GM23338 (cell line): ENCODE results near the gene LSM12. TPM values are rescaled to one million over a fixed set of nuclear protein-coding genes. Genes with fewer than 3 reads are reported as not detected.

ENCODE experiments used
- ATAC-seq: fragments of 200-7000 bp; cut with Tn5 transposase; 3 replicates; pipeline ENCODE4 v1.9.1; 2020
- DNase-seq: peaks from one replicate; pipeline ENCODE4 v3.0.0-alpha.2; 2015; ENCODE audit warnings: low spot score
- H2AFZ ChIP-seq: fragments of 200-600 bp; sonication (generic); 2 replicates; pipeline ENCODE4 v1.8.0; 2016; ENCODE audit warnings: antibody characterized with exemption, mild to moderate bottlenecking, moderate library complexity
- H3F3A ChIP-seq: fragments of 200-600 bp; sonication (generic); replicated peaks from 2 replicates; pipeline ENCODE4 v1.8.0; 2017; ENCODE audit warnings: antibody characterized with exemption, mixed run types, low read depth
- H3K27ac ChIP-seq: fragments of 200-600 bp; sonication (generic); 2 replicates; pipeline ENCODE4 v1.6.1; 2016; ENCODE audit warnings: low read depth
- H3K27me3 ChIP-seq: fragments of 200-600 bp; sonication (generic); 2 replicates; pipeline ENCODE4 v1.8.0; 2016; ENCODE audit warnings: mild to moderate bottlenecking, mixed run types, moderate library complexity; ENCODE audit not compliant: insufficient read depth
- H3K36me3 ChIP-seq: fragments of 200-600 bp; sonication (generic); 2 replicates; pipeline ENCODE4 v1.8.0; 2016; ENCODE audit warnings: mild to moderate bottlenecking; ENCODE audit not compliant: insufficient read depth
- H3K4me1 ChIP-seq: fragments of 200-600 bp; sonication (generic); 2 replicates; pipeline ENCODE4 v1.8.0; 2016; ENCODE audit warnings: mild to moderate bottlenecking, moderate library complexity; ENCODE audit not compliant: insufficient read depth
- H3K4me2 ChIP-seq: fragments of 200-600 bp; sonication (generic); 2 replicates; pipeline ENCODE4 v1.7.1; 2017; ENCODE audit warnings: mixed run types
- H3K4me3 ChIP-seq: fragments of 200-600 bp; sonication (generic); 2 replicates; pipeline ENCODE4 v1.6.1; 2016; ENCODE audit warnings: mixed run types
- H3K79me2 ChIP-seq: fragments of 200-600 bp; sonication (generic); replicated peaks from 2 replicates; pipeline ENCODE4 v1.8.0; 2017; ENCODE audit warnings: mild to moderate bottlenecking; ENCODE audit not compliant: insufficient read depth
- H3K9me2 ChIP-seq: fragments of 200-600 bp; sonication (generic); 2 replicates; pipeline ENCODE4 v1.8.0; 2017; ENCODE audit not compliant: insufficient read depth
- H4K20me1 ChIP-seq: fragments of 200-600 bp; sonication (generic); replicated peaks from 2 replicates; pipeline ENCODE4 v1.8.0; 2017; ENCODE audit warnings: mild to moderate bottlenecking; ENCODE audit not compliant: insufficient read depth
- H3K27ac Mint-ChIP-seq: 2 replicates; pipeline ENCODE4 v1.8.0; 2020; ENCODE audit warnings: inconsistent platforms, mild to moderate bottlenecking, moderate library complexity, mixed read lengths
- H3K27me3 Mint-ChIP-seq: 3 replicates; pipeline ENCODE4 v1.8.0; 2022; ENCODE audit warnings: low read depth, mild to moderate bottlenecking, moderate library complexity, mixed read lengths, inconsistent platforms; ENCODE audit not compliant: insufficient read depth, poor library complexity
- H3K36me3 Mint-ChIP-seq: 3 replicates; pipeline ENCODE4 v1.8.0; 2021; ENCODE audit warnings: low read depth, mild to moderate bottlenecking, inconsistent platforms, moderate library complexity, mixed read lengths
- H3K4me1 Mint-ChIP-seq: 3 replicates; pipeline ENCODE4 v1.8.0; 2020; ENCODE audit warnings: mild to moderate bottlenecking, inconsistent platforms, mixed read lengths
- H3K4me3 Mint-ChIP-seq: 3 replicates; pipeline ENCODE4 v1.8.0; 2021; ENCODE audit warnings: moderate library complexity, mild to moderate bottlenecking, inconsistent platforms, mixed read lengths
- H3K9me3 Mint-ChIP-seq: 3 replicates; pipeline ENCODE4 v1.8.0; 2020; ENCODE audit warnings: moderate library complexity, mild to moderate bottlenecking, inconsistent platforms, mixed read lengths
- CREB1 ChIP-seq: fragments of 250-450 bp; sonication (Bioruptor Pico); IDR thresholded peaks from 2 replicates; pipeline ENCODE4 v1.5.0; 2020; ENCODE audit warnings: low read depth, mild to moderate bottlenecking, moderate library complexity
- EZH2 ChIP-seq: fragments of 200-600 bp; sonication (generic); IDR thresholded peaks from one replicate; pipeline ENCODE4 v1.8.0; 2017; ENCODE audit warnings: antibody characterized with exemption, mild to moderate bottlenecking, low read depth; ENCODE audit not compliant: unreplicated experiment
- EZH2phosphoT487 ChIP-seq: fragments of 200-600 bp; sonication (generic); IDR thresholded peaks from one replicate; pipeline ENCODE4 v1.8.1; 2018; ENCODE audit warnings: antibody characterized with exemption; ENCODE audit not compliant: unreplicated experiment
- JUNB ChIP-seq: IDR thresholded peaks from one replicate; pipeline ENCODE4 v1.6.1; 2016; ENCODE audit warnings: antibody characterized with exemption; ENCODE audit not compliant: unreplicated experiment
- NANOG ChIP-seq: IDR thresholded peaks from 2 replicates; pipeline ENCODE4 v1.6.1; 2016; ENCODE audit warnings: antibody characterized with exemption, borderline replicate concordance
- REST ChIP-seq: IDR thresholded peaks from one replicate; pipeline ENCODE4 v1.6.1; 2018; ENCODE audit warnings: antibody characterized with exemption; ENCODE audit not compliant: unreplicated experiment
- STAT1 ChIP-seq: IDR thresholded peaks from one replicate; pipeline ENCODE4 v1.6.1; 2016; ENCODE audit warnings: antibody characterized with exemption; ENCODE audit not compliant: unreplicated experiment
- ZNF114 ChIP-seq: fragments of 250-450 bp; sonication (Bioruptor Pico); IDR thresholded peaks from 2 replicates; pipeline ENCODE4 v1.5.0; 2020; ENCODE audit warnings: mild to moderate bottlenecking, moderate library complexity
- ZNF331 ChIP-seq: fragments of 250-450 bp; sonication (Bioruptor Pico); IDR thresholded peaks from 2 replicates; pipeline ENCODE4 v1.5.0; 2020; ENCODE audit warnings: low read depth, mild to moderate bottlenecking, moderate library complexity
- polyA plus RNA-seq: library from polyadenylated mRNA; unstranded; fragments of >200 nt; fragmentation: Nextera tagmentation; extraction: Ambion mirVana; gene quantifications from 2 replicates; pipeline ENCODE4 v1.2.1, GENCODE V29; 2016
- total RNA-seq: library from RNA; depleted of rRNA; stranded (reverse); fragments of >200 nt; shearing (Covaris generic); gene quantifications from 2 replicates; pipeline ENCODE4 v1.2.3, GENCODE V29; 2014
- TF ChIP-seq, protein P1 (sequence below), 2 experiments: fragments of 200-600 bp in 1 of 2; sonication (generic) in 1 of 2; conservative IDR thresholded peaks; 2 replicates each; pipeline versions ENCODE4 v1.5.1 to v1.6.1; 2016 to 2017; ENCODE audit warnings: antibody characterized with exemption in 2 of 2, low read depth in 2 of 2, mild to moderate bottlenecking in 2 of 2, moderate library complexity in 1 of 2
- TF ChIP-seq, protein P2 (sequence below): IDR thresholded peaks from 2 replicates; pipeline ENCODE4 v1.6.1; 2016; ENCODE audit warnings: antibody characterized with exemption

The LSM12 gene
- total and polyA plus RNA-seq, 2 experiments from 2014 or later = 72.7 to 241 TPM

- TF ChIP-seq, protein P1, sequence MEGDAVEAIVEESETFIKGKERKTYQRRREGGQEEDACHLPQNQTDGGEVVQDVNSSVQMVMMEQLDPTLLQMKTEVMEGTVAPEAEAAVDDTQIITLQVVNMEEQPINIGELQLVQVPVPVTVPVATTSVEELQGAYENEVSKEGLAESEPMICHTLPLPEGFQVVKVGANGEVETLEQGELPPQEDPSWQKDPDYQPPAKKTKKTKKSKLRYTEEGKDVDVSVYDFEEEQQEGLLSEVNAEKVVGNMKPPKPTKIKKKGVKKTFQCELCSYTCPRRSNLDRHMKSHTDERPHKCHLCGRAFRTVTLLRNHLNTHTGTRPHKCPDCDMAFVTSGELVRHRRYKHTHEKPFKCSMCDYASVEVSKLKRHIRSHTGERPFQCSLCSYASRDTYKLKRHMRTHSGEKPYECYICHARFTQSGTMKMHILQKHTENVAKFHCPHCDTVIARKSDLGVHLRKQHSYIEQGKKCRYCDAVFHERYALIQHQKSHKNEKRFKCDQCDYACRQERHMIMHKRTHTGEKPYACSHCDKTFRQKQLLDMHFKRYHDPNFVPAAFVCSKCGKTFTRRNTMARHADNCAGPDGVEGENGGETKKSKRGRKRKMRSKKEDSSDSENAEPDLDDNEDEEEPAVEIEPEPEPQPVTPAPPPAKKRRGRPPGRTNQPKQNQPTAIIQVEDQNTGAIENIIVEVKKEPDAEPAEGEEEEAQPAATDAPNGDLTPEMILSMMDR (conservative IDR thresholded peaks at IDR 0.05; ENCODE audit: low read depth in 2 of 2) = no peak
- no peak for TF ChIP-seq ZNF331
- TF ChIP-seq STAT1 = no peak
These were observed 735 bp downstream of the LSM12 start (continued) for GRCh38 chr17:44065668-44066203.

DNA sequence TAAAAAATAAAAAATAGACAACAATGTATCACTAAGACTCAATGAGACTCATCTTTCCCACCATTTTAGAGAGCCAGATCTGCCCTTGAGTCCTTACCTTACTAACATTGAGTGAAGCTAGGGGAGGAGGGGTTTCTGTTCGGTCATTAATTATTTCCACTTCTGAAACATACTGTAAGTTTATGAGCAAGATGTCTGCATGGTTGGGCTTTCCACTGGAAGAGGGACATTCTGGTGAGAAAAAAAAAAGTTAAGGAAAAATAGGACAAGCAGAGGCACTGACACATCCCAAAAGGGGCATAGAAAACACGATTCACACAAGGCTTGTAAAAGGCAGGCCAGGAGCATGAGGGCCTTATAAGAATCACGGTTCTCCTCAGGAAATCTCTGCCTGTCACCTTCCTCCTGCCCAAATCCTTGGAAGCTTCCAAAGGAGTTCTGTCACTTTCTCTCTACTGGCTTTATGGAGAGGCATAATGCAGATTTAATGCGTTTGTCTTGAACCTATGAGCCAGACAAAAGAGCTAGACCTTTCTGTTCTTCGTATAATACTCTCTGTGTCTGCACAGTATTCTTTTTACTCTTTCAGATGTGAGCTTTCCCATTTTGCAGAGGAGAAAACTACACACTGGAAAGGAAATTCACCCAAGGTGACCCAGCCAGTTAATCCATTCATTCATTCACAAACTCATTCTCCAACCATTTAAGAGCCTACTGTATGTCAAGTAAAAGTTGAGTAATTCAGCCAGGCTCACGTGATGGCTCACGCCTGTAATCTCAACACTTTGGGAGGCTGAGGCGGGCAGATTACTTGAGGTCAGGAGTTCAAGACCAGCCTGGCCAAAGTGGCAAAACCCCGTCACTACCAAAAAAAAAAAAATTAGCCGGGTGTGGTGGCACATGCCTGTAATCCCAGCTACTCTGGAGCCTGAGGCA, 2.5 kb downstream of the LSM12 start:
- no peaks in the 10 kb centered on the region; the same call in 2 of the 3 replicates for H3K9me3 Mint-ChIP-seq
- peaks cover 2% of the 10 kb centered on the region for H3K27me3 Mint-ChIP-seq
- Histone ChIP-seq H4K20me1 (peaks cover 50% of the 10 kb centered on the region), H3K27me3 (no peaks in the 10 kb centered on the region), H3K4me2 (peak overlapping the region; percentile 97; the same call in 1 of the 2 replicates), H3K27ac (peak overlapping the region; percentile 66; the same call in 1 of the 2 replicates), H3F3A (peaks cover 26% of the 10 kb centered on the region), H2AFZ (no peak overlapping the region), H3K4me1 (peaks cover 18% of the 10 kb centered on the region), H3K36me3 (peaks cover 48% of the 10 kb centered on the region), H3K79me2 (peaks cover 72% of the 10 kb centered on the region), H3K9me2 (no peaks in the 10 kb centered on the region; the same call in 1 of the 2 replicates), H3K4me3 (peak overlapping the region; percentile 97; the same call in 1 of the 2 replicates)
- DNase-seq (no peak), ATAC-seq (no peak)
- H3K27ac Mint-ChIP-seq = peak overlapping the region; percentile 87
- peaks cover 57% of the 10 kb centered on the region for H3K36me3 Mint-ChIP-seq
- H3K4me3 Mint-ChIP-seq = peak overlapping the region; percentile 44
- H3K4me1 Mint-ChIP-seq = peaks cover 24% of the 10 kb centered on the region
- no peak for TF ChIP-seq ZNF114 (CRISPR knock-in tag)
- no peak for TF ChIP-seq JUNB
- TF ChIP-seq STAT1 = no peak
- TF ChIP-seq, protein P1 (conservative IDR thresholded peaks at IDR 0.05; ENCODE audit: low read depth in 2 of 2) = no peak
- no peak for TF ChIP-seq NANOG
- no peak for TF ChIP-seq REST
- TF ChIP-seq, protein P2, sequence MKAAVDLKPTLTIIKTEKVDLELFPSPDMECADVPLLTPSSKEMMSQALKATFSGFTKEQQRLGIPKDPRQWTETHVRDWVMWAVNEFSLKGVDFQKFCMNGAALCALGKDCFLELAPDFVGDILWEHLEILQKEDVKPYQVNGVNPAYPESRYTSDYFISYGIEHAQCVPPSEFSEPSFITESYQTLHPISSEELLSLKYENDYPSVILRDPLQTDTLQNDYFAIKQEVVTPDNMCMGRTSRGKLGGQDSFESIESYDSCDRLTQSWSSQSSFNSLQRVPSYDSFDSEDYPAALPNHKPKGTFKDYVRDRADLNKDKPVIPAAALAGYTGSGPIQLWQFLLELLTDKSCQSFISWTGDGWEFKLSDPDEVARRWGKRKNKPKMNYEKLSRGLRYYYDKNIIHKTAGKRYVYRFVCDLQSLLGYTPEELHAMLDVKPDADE = no peak
- TF ChIP-seq ZNF331 = no peak
- TF ChIP-seq EZH2phosphoT487 = no peak
- TF ChIP-seq EZH2 = no peak
- TF ChIP-seq CREB1 (CRISPR knock-in tag) = no peak
